HG03520 (cell line): ENCODE measurements around the gene MSL3B.
"Not testable (repeated sequence)": the region's sequence is repeated elsewhere in the genome, so short reads cannot be mapped to it uniquely, and the experiment has no call there.

Experiments
- ATAC-seq: cut with Tn5 transposase; IDR thresholded peaks from one replicate; pipeline ENCODE4 v1.9.1; 2021; ENCODE audit warnings: mild to moderate bottlenecking, moderate library complexity; ENCODE audit not compliant: unreplicated experiment

MSL3B gene

DNA sequence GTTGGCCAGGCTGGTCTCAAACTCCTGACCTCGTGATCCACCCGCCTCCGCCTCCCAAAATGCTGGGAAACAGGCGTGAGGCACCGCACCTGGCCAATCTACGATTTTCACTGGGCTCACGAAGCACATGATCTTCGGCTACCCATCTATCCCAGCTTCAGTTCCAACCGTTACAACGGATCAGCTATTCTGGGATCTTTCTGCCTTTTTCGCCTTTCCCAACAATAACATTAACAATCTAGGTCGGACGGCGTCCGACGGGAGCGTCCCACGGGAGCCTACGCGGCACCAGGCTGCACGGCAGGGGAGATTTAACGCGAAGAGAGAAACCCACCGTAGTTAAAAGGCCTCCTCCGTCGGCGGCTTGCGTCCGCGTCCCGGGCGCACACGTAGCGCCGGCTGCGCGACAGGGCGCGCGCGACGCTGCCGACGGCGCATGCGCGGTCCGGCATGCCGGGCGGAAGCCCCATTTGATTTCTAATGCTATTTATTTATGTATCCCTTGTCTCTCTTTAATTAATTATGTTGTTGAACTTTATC lies at the start of gene MSL3B:
Gene MSL3B, minus strand, starts transcription at position 394 of the 540 bp plus-strand sequence.
- peak; percentile 79 for ATAC-seq

DNA sequence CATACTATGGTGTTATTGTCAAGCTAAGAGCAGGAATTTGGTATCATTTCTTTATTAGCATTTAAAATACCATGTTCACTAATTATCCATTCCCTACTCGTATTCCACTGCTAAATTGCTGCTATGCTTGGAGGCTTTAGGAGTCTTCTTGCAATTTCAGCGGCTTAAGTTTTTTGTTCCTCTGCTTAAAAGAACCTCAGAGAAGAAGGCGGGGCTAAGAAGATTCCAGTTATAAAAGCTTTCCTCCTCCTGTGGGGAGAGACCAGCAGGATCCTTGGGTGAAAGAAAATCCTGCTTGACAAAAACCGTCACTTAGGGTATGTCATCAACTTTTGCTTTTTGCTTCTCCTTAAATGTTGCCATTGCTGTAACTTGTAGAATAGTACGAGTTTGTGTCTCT lies 48.9 kb upstream of the MSL3B start, which contains the start of gene TRPM8:
Gene TRPM8, plus strand, starts transcription at position 258 of the 400 bp plus-strand sequence. CDS start 9,165 bp downstream, outside the sequence.
- no peak for ATAC-seq

DNA sequence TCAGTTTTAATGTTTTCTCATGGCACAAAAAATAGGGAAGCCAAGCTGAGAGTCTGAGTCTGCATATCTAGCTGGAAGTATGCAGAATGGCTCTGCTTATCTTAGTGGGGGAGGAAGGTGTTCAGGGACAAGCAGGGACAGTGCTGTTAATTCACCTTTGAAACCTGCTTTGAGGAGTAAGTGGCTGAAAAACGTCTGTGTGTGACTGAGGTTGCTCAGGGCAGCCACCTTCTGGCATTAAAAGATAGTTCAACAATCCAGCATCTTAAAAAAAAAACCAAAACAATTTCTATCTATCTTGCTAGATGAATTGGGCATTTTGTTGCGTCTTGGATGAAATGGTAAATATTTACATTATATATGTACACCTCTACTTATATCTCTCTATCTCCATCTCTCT lies 46.9 kb upstream of the MSL3B start:
- ATAC-seq, result no peak

GRCh38 chr2:233912691-233913423 lies 44.7 kb upstream of the MSL3B start:
- no peak for ATAC-seq

DNA sequence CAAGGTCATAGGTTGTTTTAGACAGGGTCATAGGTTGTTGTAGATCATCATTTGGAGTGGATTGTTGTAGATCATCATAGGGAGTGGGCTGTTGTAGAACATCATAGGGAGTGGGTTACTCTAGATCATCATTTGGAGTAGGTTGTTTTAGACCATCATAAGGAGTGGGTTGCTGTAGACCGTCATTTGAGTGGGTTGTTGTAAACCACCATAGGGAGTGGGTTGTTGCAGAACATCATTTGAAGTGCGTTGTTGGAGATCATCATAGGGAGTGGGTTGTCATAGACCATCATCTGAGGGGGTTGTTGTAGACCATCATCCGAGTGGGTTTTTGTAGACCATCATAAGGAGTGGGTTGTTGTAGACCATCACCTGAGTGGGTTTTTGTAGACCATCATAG lies 39.4 kb upstream of the MSL3B start:
- ATAC-seq, result no peak

DNA sequence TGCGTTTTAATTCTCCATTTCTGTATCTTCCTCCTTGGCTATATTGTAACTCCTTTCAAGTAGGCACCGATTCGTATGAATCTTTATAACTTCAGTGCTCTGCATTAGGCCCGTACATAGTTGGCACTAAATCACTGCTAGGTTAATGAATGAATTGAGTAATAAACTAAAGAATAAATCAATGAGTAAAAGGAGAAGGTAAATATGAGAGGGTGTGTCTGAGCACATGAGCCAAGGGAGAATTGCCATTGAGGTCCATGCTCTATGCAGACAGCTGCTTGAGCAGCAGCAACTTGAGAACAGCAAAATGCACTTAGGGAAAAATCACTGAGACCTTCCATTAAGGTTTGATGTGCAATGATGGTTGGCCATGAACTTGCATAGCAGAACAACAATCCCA lies 37.8 kb upstream of the MSL3B start:
- no peak for ATAC-seq

DNA sequence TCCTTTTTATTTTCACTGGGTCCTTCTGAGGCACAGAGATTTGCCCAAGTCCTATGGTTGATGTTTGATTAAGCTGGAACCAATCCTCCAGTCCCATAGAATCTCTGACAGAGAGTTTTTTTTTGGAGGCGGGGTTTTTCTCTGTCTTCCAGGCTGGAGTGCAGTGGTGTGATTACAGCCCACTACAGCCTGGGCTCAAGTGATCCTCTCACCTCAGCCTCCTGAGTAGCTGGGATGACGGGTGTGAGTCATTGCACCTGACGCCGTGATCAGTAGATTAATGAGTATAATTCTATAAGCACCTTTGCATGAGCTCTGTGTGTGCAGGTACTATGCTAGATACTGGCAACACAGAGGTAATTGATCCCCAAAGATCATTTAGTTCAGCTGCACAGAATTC lies 33.7 kb upstream of the MSL3B start:
- no peak for ATAC-seq

- ATAC-seq, result no peak
Measured at GRCh38 chr2:233901367-233901766, 33.2 kb upstream of the MSL3B start.

DNA sequence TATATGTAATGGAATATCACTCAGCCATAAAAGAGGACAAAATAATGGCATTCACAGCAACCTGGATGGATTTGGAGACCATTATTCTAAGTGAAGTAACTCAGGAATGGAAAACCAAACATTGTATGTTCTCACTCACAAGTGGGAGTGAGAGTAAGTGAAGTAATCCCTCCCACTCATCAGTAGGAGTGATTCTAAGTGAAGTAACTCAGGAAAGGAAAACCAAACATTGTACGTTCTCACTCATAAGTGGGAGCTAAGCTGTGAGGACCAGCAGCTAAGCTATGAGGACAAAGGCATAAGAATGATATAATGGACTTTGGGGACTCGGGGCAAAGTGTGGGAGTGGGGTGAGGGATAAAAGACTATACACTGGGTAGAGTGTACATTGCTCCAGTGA lies 28.1 kb upstream of the MSL3B start:
- ATAC-seq, result not testable (repeated sequence)

DNA sequence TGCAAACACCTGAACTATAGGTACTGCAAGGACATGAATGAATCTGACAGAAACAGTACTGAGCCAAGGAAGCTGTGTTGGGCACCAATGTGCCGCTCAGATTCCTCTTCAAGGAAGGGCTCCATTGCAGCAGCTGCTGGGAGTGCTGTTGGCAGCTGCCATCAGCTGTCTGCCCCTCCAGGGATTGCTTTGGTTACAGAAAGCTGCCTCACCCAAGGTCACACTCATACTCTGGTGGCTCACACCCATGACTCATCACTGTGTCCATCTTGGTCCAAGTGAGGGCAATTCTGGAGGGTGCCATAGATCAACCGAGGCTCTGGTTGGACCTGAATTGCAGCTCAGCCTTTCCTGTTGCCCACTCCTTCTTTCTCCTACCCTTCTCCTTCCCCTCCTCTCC lies 24.6 kb upstream of the MSL3B start:
- no peak for ATAC-seq

DNA sequence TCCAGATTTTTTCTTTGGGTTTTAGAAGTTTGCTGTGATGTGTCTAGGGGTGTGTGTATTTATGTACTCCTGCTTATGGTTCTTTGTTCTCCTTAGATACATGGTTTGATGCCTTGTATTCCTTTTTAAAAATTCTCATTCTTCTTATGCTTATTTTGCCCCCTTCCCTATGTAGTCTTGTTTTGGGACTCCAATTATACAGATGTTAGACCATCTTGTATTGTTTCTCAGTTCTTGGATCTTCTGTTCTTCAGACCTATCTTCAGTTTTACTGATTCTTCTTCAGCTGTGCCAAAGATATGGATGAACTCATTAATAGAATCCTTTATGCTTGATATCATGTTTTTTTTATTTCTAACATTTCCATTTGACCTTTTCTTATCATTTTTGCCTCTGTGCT lies 14.2 kb upstream of the MSL3B start:
- no peak for ATAC-seq

GRCh38 chr2:233872125-233872524 lies 3.9 kb upstream of the MSL3B start:
- not testable (repeated sequence) for ATAC-seq

DNA sequence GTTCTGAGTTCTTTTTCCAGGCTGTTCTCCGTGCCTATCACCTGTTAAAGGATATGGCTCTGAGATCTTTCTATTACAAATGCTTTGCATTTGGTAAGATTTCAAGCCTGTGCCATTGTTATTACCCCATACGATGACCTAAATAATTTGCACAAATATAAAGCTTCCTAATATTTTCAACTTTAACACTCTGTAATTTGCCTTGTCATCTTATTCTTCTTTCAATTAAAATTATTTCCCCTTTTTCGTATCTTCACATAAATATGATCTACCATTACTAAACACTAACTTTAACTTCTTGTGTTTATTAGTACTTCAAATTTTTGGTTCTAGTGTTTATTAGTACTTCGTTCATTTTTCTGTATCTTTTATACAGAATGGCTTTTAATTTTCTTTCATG lies 3.2 kb upstream of the MSL3B start:
- ATAC-seq, result no peak

DNA sequence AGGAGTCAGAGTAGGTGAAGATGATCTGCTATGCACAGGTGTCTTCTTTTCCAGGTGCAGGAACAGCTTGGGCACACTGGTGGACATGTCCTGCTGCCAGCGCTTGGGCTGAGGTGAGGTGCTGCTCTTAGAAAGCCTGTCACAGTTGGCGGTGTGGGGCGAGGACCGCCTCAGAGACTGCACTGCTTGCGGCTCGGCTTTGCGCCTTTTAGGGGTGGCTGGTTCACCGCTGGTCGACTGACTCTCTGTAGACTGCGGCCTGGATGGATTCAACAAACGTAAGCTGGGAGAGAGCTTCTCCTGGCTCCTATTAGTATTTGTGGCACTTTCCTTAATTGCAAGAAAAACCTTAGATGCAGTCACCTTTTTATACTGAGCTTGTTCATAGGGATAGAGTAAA lies 1.7 kb downstream of the MSL3B start:
- no peak for ATAC-seq

DNA sequence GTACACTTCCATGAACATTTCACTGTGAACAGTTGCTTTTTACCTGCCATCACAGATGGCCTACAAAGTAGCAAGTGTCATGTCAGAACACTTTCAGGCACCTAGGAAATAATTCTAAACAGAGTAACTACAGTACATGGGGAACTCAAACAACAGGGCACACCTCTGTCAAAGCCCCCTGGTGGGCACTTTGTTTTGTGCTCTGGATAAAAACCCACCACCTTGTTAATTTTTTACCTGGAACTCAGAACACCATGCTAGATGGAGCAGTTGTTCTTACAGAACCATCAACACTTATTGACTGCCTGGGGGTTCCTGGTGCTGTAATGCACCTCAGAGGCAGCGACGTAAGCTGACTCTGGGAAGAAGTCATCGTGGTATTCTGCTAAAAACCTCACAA lies 2.3 kb downstream of the MSL3B start:
- no peak for ATAC-seq

- ATAC-seq, result no peak
Measured at GRCh38 chr2:233862261-233862768, 5.9 kb downstream of the MSL3B start.

DNA sequence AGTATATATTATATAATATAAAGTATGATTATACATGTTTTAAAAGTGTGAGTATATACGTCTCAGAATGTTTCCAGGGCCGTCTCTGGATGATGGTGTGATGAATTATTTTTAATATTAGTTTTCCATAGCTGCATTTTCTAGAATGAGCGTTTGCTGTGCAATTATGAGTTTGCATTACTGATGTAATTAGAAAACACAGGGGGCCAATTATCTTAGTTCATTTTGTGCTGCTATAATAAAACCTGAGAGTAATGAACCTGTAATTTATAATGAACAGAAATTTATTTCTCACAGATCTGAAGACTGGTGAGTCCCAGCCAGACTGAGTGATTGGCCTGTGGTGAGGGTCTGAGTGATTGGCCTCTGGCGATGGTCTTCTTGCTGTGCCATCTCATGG lies 9.9 kb downstream of the MSL3B start:
- no peak for ATAC-seq

DNA sequence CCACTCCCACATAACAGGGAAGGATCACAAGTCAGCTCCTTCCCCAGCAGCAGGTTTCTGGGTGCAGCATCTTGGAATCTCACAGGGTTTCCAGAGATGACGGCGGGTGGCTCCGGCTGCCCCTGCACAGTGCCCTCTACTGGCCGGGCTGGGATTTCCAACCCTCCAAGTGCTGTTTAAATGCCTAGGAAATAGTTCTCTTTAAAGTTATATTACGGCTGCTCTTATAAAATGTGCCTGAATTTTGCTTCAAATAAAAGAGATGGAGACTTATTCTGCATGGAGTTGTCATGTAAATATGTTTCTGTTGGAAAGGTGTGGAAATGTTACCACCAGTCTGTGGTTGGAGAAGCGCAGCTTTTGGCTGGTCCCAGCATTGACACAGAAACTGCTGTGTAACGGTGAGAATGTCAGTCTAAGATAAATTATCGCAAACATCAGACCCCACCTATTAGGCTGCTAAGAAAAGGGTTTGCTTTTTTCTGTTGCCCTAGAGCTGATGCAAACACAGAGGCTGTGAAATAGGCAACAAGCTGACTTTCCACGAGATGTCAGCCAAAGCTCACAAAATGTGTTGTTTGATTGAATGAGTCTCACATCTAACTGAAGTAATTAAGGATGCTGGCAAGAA lies 10.6 kb downstream of the MSL3B start:
- no peak for ATAC-seq

- no peak for ATAC-seq
Measured at GRCh38 chr2:233856184-233856583, 12.0 kb downstream of the MSL3B start.

DNA sequence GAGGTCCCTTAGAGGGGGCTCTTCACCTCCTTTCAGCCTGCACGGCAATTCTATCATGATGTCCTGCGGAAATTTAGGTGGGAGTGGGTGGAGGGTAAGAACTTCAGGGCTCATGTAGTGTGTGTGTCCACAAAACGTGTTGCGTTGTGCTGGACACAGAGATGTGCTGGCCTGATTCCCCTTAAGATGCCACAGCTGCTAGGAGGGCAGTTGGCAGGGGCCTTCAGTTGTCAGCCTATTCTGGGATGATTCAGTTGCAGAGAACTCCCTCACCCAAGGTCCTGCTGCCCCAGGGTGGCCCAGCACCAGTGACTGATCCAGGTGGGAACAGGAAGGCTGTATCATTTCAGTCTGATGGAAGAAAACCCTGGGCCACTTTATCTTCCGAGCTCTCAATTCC lies 12.8 kb downstream of the MSL3B start:
- ATAC-seq, result no peak

- ATAC-seq, result peak; percentile 91
Measured at GRCh38 chr2:233854241-233854981, 13.8 kb downstream of the MSL3B start, which contains the start of gene HJURP. HJURP (minus strand) TSS chr2:233854535; CDS start chr2:233854500, 35 bp downstream.
